Occipital lobe (tissue), 2 donors: ENCODE data around the gene CCDC149. TPM values are rescaled to one million over a fixed set of nuclear protein-coding genes. Genes with fewer than 3 reads are reported as not detected.
"Not testable (repeated sequence)": the region's sequence is repeated elsewhere in the genome, so short reads cannot be mapped to it uniquely, and the experiment has no call there.

Experiments used
- DNase-seq: peaks from one replicate; lab custom pipeline; 2025; lab: John Stamatoyannopoulos, UW
- total RNA-seq: library from RNA; depleted of rRNA; stranded (reverse); fragments of >200 nt; gene quantifications from one replicate; pipeline ENCODE4 v1.2.3, GENCODE V29; 2014

Gene CCDC149
- total RNA-seq, 1 donor from 2014 or later, result 20.9 TPM

- DNase-seq, result no peak
These were observed 4.4 kb upstream of the CCDC149 start for GRCh38 chr4:24917076-24917856.

- DNase-seq, result no peak
These were observed 2.5 kb upstream of the CCDC149 start for GRCh38 chr4:24915121-24915922.

GRCh38 chr4:24914460-24914859 is 1.6 kb upstream of the CCDC149 start:
- no peak for DNase-seq

DNA sequence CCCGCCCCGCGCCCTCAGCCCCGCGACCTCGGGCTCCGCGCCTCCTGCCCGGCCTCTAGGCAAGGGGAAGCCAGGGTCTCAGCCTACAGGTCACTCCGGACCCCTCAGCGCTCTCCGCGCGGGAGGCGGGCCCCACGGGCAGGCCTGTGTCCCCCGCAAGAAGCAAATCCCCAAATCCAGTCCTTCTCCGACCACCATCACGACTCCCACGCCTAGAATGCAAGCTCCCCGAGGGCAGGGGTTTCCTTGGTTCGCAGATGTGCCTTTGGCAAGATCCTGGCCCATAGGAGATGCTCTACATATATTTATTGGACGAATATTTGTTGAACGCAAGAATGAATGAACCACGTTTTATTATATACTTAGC is 260 bp upstream of the CCDC149 start:
- no peak for DNase-seq

GRCh38 chr4:24910499-24910898 is 2.3 kb downstream of the CCDC149 start:
- no peak for DNase-seq

DNA sequence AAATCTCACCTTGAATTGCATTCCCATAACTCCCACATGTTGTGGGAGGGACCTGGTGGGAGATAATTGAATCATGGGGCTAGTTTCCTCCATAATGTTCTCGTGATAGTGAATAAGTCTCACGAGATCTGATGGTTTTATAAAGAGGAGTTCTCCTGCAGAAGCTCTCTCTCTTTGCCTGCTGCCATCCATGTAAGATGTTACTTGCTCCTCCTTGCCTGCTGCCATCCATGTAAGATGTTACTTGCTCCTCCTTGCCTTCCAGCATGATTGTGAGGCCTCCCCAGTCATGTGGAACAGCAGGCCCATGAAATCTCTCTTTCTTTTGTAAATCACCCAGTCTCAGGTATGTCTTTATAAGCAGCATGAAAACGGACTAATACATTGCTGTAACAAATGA is 3.2 kb downstream of the CCDC149 start:
- DNase-seq, result not testable (repeated sequence)

GRCh38 chr4:24897639-24898038 is 15.2 kb downstream of the CCDC149 start:
- DNase-seq, result no peak

GRCh38 chr4:24896977-24897376 is 15.9 kb downstream of the CCDC149 start:
- peak; percentile 24 for DNase-seq

- no peak for DNase-seq
These were observed 16.8 kb downstream of the CCDC149 start for GRCh38 chr4:24896056-24896455.

GRCh38 chr4:24895461-24895860 is 17.4 kb downstream of the CCDC149 start:
- no peak for DNase-seq

GRCh38 chr4:24894846-24895245 is 18.0 kb downstream of the CCDC149 start:
- DNase-seq, result no peak

DNA sequence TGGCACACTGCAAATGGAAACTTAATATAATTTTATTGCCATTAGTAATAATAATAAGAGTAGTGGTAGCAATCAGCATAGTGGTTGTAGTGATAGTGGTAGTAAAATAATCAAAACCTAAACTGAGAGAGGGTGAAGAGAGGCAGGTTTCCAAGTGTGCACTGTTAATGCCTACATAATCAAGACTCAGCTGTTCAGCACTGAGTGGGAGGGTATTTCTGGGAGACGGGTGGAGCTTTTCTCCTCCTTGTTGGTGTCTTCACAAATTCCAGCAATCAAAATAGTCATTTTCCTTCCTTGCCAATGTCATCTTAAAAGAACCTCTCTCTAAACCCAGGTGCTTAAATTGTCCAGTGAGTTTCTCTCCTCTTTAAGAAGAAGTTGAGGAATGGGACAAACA is 18.6 kb downstream of the CCDC149 start:
- DNase-seq, result no peak

DNA sequence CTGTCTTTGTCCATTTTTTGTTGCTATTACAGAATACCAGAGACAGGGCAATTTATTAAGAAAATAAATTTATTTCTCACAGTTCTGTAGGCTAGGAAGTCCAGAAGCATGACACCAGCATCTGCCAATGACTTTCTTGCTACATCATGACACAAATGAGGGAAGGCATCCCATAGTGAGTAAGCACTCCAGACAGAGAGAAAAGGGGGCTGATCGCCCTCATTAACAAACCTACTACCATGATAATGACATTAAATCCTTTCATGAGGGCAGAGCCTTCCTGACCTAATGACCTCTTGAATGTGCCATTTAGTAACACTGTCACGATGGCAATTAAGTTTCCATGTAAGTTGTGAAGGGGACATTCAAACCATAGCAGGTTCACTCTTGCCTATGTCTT is 20.1 kb downstream of the CCDC149 start:
- DNase-seq, result no peak

DNA sequence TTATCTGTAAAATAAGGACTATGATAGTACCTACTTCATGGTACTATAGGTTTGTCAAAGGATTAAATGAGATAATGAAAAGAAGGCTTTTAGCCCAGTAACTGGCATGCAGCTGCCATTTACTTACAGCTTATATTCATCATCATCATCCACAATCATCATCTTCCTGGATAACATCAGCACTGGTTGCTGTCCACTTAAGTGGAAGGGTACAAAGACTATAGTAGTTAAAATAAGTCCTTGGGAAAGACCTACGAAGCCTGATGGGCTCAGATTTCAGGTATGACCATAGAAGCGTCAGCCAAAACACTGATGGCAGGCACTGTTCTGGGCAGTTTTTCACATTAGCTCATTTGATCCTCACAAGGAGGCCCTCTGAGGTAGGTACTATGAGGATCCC is 20.6 kb downstream of the CCDC149 start:
- DNase-seq, result no peak

DNA sequence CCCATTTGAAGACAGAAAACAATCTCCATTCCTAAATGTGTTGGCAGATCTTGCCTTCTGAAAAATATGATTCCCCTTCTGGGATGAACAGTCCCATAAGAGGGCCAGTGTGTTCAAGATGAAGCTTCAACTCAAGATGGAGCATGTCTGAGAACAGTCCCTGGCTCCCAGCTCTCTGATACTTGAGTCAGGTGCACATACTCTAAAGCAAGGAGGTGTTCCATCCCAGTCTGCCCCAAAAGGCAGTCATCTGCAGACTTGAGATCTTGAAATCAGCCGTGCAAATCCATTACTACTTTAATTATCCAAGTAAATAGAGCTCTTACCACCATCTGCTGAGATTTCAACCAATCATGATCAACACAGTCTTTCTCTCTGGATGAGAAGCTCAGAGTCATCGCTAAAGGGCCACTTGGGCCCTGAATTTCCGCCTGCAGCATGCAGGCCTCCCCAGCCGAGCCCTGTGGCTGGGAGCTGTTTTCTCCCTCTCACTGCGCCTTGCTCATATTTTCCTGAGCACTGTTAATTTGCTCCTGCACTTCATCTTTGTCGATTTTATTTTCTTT is 22.2 kb downstream of the CCDC149 start:
- no peak for DNase-seq

GRCh38 chr4:24889991-24890390 is 22.9 kb downstream of the CCDC149 start:
- no peak for DNase-seq

DNA sequence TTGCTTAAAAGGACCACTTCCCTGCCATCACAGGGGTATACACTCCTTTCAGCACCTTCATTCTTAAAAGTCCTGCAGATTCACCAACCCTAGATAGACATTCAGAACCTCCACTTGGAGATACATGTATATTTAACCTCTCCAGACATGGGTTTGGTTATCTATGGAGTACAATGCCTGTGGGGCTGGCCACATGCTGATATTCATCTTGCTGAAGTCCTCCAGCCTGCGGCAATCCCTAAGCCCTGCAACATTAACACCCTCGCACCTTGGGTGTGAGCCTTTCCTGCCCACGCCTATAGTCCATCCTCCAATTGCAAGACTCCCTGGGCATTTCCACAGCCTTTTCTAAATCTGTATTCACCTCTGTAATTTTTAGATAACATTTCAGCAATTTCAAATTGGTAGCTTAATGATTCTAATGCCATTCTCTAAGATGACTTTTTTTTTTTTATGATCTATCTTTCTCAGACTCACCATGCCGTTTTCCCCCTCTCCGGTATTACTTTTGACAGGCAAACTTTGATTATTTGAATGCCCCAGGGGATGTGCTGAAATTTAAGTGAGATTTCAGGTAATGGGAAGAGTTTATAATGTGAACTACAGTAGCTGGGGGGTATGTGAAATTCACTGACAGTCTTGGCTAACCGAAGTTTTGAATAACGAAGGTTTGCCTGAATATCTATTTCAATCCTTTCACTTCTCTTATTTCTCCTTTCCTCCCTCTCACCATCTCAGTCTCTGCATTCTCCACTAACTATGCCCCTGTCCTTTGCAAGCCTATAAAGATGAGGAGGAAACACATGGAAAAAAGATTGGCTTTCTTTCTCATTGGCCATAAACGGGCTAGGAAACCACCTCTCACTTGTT is 24.1 kb downstream of the CCDC149 start:
- no peak for DNase-seq

DNA sequence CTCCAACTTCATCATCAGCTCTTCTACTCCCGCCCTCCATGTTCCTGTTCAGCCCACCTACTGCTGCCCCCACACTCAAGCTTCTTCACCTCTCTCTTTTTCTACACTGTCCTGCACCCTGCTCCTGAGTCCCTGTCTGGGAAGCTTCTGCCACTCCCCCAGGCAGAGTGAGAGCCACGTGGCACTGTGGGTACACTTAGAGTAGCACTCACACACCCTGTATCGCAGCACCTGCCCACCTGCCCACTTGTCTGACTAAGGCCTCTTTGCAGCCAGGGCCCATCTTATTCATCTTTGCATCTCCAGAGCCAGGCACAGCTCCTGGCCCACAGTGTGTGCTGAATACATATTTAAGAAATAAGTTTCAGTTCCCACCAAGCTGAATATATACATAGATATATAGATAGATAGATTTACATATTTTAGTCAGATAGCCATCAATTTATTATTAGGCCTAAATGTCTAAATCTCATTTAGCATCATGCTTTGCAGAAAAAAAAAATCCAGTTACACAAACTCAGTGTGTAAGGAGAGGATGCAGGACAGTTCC is 24.9 kb downstream of the CCDC149 start:
- no peak for DNase-seq

- DNase-seq, result no peak
These were observed 26.2 kb downstream of the CCDC149 start for GRCh38 chr4:24886596-24886995.

DNA sequence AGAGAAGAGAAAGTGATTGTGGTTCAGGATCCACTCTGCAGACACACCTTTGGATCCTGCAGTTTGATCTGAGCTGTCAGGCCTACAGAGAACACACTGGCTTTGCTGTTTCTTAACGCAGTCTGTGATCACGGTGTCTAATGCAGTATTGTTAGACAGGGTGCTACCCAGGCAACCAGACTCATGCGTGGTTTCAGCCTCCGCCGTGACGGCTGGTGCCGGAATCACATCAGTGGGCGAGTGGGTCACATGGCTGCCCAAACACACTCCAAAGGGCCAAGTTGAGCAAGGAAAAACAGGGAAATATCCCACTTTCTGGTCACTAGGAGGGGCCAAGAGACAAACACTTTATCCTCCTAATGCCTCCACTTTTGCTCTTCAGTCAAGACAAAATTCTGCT is 27.5 kb downstream of the CCDC149 start:
- DNase-seq, result peak; percentile 49

- no peak for DNase-seq
These were observed 27.9 kb downstream of the CCDC149 start for GRCh38 chr4:24884902-24885301.
